Measurements from ENCODE around the gene CLTCL1.
"Not testable (repeated sequence)": the region's sequence is repeated elsewhere in the genome, so short reads cannot be mapped to it uniquely, and the experiment has no call there.

Gene CLTCL1

GRCh38 chr22:19175602-19176174, 115.8 kb downstream of the CLTCL1 start:
- DNase-seq (ENCODE audit: low spot score) = no peak

- DNase-seq (ENCODE audit: low spot score) = no peak
These were observed 116.4 kb downstream of the CLTCL1 start for GRCh38 chr22:19175026-19175601.

- DNase-seq (ENCODE audit: low spot score) = no peak
These were observed 117.2 kb downstream of the CLTCL1 start for GRCh38 chr22:19174106-19175025.

DNA sequence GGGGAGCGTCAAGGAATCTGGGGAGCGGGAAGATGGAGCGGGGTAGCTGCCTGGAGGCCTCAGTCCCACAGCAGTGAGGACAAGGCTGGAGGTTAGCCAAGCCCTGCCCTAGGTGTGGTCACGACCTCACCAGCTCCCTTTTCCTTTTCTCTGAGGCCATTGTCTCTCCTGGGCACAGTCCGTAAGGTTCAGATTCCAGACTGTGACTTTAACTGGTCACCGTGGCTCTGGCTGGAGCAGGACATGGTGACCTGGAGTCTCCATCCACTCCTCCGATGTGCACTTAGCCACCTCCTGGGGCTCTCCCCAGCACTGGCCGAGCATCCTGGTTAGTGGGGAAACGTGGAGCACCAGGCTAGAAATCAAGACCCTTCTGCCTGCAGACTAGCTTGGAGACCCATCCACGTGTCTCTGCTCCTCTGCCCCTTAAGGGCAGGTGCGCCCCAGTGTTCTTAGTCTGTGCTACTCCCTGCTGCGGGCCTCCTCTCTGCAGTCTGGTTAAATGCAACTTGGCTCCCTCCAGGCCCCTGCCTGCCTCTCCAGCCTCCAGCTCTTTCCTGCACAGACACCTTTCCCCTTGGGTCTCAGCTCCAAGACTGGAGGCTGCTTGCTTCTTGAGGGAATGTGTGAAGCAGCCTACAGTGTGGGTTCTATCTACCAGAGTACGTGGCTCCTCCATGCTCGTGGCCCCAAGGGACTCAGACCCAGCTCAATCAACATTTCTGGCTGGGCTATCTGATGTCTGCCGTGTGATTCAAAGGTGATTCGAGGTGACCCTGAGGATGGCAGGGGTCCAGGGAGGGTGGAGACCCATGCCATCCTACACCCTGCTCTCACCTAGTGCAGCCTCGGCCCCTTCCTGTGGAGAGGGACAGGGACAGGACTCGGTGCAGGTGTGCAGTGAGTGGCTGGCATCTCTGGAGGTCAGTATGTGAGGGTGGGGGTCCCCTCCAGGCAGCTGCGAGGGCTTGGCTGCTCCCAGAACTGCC, 118.2 kb downstream of the CLTCL1 start:
- no peak for DNase-seq (ENCODE audit: low spot score)

GRCh38 chr22:19172213-19173046, 119.1 kb downstream of the CLTCL1 start:
- no peak for DNase-seq (ENCODE audit: low spot score)

- DNase-seq (ENCODE audit: low spot score) = no peak
These were observed 121.6 kb downstream of the CLTCL1 start for GRCh38 chr22:19169947-19170318.

GRCh38 chr22:19169002-19169946, 122.2 kb downstream of the CLTCL1 start:
- DNase-seq (ENCODE audit: low spot score) = no peak

DNA sequence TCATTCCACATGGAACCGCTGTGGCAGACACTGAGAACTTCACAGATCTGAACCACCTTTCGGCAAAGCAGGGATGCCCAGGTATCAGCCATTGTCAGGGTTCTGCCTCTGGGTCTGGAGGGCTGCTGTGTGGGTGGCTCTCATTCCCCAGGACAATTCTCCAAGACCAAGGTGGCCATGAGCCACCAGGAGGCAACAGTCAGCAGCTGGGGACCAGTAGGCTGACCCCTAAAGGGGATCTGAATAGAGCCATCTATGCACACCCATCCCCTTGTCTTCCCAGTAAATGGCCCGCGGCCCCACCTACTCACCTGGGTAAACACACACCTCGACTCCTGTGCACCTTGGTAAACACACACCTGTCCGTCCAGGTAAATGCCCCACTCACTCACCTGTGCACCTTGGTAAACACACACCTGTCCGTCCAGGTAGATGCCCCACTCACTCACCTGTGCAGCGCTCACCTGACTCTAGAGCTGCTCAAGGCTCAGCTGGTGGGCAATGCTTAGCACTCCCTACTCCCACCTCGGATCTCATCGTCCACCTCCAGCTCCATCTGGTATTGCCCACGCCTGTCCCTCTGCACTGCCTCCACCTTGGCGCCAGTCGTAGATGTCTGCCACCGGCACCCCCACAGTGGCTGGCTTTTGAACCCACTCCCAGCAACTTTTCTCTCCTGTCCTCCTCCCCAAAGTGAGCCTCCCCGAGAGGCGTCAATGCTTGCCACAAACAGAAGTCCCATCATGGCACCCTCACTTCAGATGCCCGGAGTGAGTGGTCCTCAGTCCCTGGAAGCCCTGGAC, 123.2 kb downstream of the CLTCL1 start:
- DNase-seq (ENCODE audit: low spot score) = no peak

DNA sequence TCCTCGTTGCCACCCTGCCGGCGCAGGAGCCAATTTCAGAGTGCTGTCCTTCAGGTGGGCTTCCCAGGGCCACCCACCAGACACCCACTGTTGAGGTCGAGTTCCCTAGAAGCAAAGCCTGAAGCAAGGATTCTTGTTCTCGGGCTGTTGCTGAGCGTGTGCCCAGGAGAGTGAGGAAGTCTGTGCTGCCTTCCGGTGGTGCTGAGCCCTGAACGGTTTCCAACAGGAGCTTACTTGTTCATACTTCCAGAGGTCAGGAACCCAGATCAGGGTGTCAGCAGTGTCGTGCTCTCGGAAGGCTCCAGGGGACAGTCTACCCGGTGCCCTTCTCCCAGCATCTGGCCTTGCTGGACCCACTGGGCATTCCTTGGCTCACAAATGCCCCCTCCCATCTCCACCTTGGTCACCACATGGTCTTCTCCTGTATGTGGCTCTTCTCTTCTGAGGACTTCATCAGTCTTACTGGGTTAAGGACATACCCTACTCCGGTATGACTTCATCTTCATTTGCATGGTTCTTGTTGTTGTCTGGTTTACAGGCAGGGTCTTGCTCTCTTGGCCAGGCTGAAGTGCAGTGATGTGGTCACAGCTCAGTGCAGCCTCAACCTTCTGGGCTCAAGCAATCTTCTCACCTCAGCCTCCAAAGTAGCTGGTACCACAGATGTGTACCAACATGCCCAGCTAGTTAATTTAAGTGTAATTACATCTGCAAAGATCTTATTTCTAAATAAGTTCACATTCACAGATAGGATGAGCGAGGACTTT, 124.2 kb downstream of the CLTCL1 start:
- no peak for DNase-seq (ENCODE audit: low spot score)

DNA sequence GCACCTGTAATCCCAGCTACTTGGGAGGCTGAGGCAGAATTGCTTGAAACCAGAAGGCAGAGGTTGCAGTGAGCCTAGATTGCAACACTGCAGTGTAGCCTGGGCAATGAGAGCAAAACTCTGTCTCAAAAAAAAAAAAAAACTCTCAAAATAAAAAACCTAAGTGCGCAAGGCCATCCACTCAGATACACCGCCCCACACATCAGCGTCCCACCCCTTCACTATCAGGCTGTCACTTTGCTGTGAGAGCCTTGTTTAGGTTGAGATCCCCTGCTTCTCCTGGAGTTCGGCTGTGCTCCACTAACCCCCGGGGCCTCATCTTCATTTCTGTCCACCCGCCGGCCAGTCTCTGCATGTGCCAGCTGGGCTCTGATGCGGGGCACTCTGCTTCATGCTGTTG, 125.1 kb downstream of the CLTCL1 start:
- no peak for DNase-seq (ENCODE audit: low spot score)

- DNase-seq (ENCODE audit: low spot score) = no peak
These were observed 127.1 kb downstream of the CLTCL1 start for GRCh38 chr22:19164425-19164824.

GRCh38 chr22:19158649-19159048, 132.9 kb downstream of the CLTCL1 start:
- DNase-seq (ENCODE audit: low spot score) = not testable (repeated sequence)

DNA sequence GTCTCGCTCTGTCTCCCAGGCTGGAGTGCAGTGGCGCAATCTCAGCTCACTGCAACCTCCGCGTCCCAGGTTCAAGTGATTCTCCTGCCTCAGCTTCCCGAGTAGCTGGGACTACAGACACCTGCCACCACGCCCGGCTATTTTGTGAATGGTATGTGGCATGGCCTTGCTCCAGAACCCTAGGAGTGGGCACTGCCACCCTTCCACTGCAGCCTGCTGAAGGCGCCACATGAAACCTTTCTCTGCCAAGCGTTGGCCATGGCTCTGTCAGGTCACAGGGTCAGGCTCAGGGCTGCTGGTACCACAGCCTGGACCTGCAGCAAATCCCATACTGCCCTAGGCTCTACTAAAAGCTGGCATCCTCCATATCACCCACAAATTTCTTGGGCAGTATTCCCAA, 135.4 kb downstream of the CLTCL1 start:
- not testable (repeated sequence) for DNase-seq (ENCODE audit: low spot score)

- DNase-seq (ENCODE audit: low spot score) = no peak
These were observed 138.3 kb downstream of the CLTCL1 start for GRCh38 chr22:19152942-19153883.

- no peak for DNase-seq (ENCODE audit: low spot score)
These were observed 140.0 kb downstream of the CLTCL1 start for GRCh38 chr22:19151329-19152191.

All from pons (tissue), 1 donor.